Lung (tissue), 12 donors: Measurements from ENCODE around the gene PVALEF. TPM values are rescaled to one million over a fixed set of nuclear protein-coding genes. Genes with fewer than 3 reads are reported as not detected.

Experiments used
- ATAC-seq: fragments of 200-7000 bp; cut with Tn5 transposase; one replicate; pipeline ENCODE4 v1.9.1; 2020; ENCODE audit warnings: moderate number of reproducible peaks; ENCODE audit not compliant: insufficient read depth, low FRiP score
- DNase-seq, 3 donors: peaks; one replicate each; pipeline ENCODE4 v3.0.0-alpha.2; 2013 to 2017
- H3K27ac ChIP-seq, 2 donors: one replicate each; pipeline ENCODE4 v1.5.1; 2013; ENCODE audit warnings: mild to moderate bottlenecking in 2 of 2, moderate library complexity in 2 of 2, control low read depth in 1 of 2, inconsistent platforms in 1 of 2, low read depth in 1 of 2, low read length in 1 of 2
- H3K27me3 ChIP-seq, 3 donors: one replicate each; pipeline ENCODE4 v1.5.1; 2013; ENCODE audit warnings: low read length in 2 of 3; ENCODE audit not compliant: control insufficient read depth in 3 of 3, insufficient read depth in 3 of 3
- H3K36me3 ChIP-seq, 4 donors: one replicate each; pipeline ENCODE4 v1.5.1; 2013; ENCODE audit warnings: low read length in 4 of 4, mild to moderate bottlenecking in 1 of 4, moderate library complexity in 1 of 4; ENCODE audit not compliant: control insufficient read depth in 4 of 4, insufficient read depth in 4 of 4
- H3K4me1 ChIP-seq, 5 donors: one replicate each; pipeline ENCODE4 v1.5.1; 2013; ENCODE audit warnings: low read length in 5 of 5, mild to moderate bottlenecking in 2 of 5, moderate library complexity in 1 of 5; ENCODE audit not compliant: control insufficient read depth in 5 of 5, insufficient read depth in 5 of 5
- H3K4me3 ChIP-seq: one replicate; pipeline ENCODE4 v1.5.1; 2013; ENCODE audit warnings: mild to moderate bottlenecking, control low read depth, moderate library complexity
- H3K9ac ChIP-seq, 2 donors: one replicate each; pipeline ENCODE4 v1.5.1; 2013; ENCODE audit warnings: low read length in 2 of 2, control low read depth in 1 of 2; ENCODE audit not compliant: insufficient read depth in 1 of 2
- H3K9me3 ChIP-seq, 4 donors: one replicate each; pipeline ENCODE4 v1.5.1; 2013; ENCODE audit warnings: low read length in 3 of 4, mild to moderate bottlenecking in 1 of 4, moderate library complexity in 1 of 4; ENCODE audit not compliant: control insufficient read depth in 4 of 4, insufficient read depth in 3 of 4
- CTCF ChIP-seq: IDR thresholded peaks from 2 replicates; pipeline ENCODE4 v1.5.1; 2012; ENCODE audit warnings: mild to moderate bottlenecking; ENCODE audit errors: control extremely low read depth, extremely low read depth
- WGBS, 2 donors: extraction: QIAGEN DNeasy Blood & Tissue Kit; methylation state at CpG; one replicate each; pipeline ENCODE4 v1.1.7; 2013; 5-methylcytosine and 5-hydroxymethylcytosine counted together
- polyA plus RNA-seq, 2 donors: library from polyadenylated mRNA; stranded (reverse); fragments of 200-250 nt; gene quantifications; one replicate each; pipeline ENCODE4 v1.2.1, GENCODE V29; 2013
- total RNA-seq, 2 donors: library from RNA; depleted of rRNA in 1 of 2; stranded (reverse); fragments of >200 nt in 1 of 2; gene quantifications; one replicate each; pipeline ENCODE4 v1.2.1, GENCODE V29; 2014 to 2021
- donor health status: control.
- donor health status: control.
- donor health status: Bipolar disorder and iron deficiency.
- donor health status: healthy.
- donor health status: DM: yes; HTN: yes; CAD: no.

The PVALEF gene
- total and polyA plus RNA-seq, 4 donors = not detected

DNA sequence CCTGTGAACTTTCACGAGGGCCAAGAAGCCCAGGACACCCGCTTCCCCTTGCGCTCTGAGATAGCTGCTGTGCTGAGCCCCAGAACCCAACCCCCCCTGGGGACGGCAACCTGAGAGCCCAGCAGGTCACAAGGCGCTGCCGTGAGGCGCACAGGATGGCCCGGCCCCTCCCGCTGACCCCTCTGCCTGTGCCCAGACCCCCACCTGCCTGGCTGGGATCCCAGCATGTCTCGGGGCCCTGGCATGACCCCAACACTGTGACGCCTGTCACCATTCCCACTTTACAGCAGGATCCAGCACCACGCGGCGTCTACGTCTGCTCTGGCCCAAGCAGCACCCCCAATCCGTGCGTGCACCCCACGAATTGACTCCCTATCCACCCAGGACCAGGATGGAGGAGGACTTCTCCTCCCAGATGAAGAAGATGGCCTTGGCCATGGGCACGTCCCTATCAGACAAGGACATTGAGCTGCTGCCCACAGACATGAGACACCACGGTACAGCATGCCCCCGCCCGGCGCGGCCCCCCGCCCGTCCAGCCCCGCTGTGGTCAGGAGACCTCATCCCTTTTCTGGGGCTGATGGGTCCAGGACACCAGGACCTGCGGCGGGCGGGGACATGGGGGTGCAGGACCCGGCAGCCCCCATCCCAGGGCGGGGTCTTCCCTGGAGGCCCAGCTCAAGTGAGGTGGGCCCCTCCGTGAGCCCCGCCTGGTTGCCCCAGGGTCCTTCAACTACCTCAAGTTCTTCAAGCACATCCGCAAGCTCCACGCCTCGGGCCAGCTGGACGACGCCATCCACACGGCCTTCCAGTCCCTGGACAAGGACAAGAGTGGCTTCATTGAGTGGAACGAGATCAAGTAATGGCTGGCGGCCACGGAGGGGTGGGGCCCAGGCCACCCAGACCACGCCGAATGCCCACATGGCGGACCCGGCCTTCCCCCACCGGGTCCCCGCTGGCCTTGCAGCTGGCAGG, 15.8 kb downstream of the PVALEF start:
- Histone ChIP-seq H3K4me1 (no peaks in the 10 kb centered on the region), H3K9ac (no peak overlapping the region), H3K27me3 (peaks cover 0 to 4% (median 0%) of the 10 kb centered on the region in 3 donors), H3K4me3 (no peak overlapping the region), H3K27ac (no peak overlapping the region), H3K9me3 (no peaks in the 10 kb centered on the region), H3K36me3 (no peaks in the 10 kb centered on the region)
- DNase-seq (no peak), ATAC-seq (no peak)
- TF ChIP-seq CTCF = no peak
- 89 to 93% methylated on average over 48 to 49 of the region's 49 CpGs for WGBS, 2 donors

DNA sequence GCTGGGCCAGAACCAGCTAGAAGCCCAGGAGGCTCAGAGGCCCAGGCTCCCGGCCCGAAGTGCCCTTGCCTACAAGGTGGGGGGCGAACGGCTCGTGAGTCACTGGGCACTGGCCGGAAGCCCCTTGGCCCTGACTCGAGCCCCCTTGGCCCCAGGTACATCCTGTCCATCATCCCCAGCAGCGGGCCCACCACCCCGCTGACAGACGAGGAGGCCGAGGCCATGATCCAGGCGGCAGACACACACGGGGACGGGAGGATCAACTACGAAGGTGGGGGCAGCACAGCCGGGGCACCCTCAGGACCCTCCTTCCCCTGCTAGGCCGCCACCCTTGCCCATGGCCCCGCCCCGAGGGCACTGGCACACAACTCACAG, 16.5 kb downstream of the PVALEF start:
- H3K4me3 ChIP-seq = no peak overlapping the region
- 94 to 96% methylated on average over 17 to 19 of the region's 19 CpGs for WGBS, 2 donors
- H3K36me3 ChIP-seq = no peaks in the 10 kb centered on the region
- no peak for ATAC-seq
- no peaks in the 10 kb centered on the region for H3K4me1 ChIP-seq
- H3K9ac ChIP-seq = no peak overlapping the region
- no peaks in the 10 kb centered on the region for H3K9me3 ChIP-seq
- peaks cover 0 to 4% (median 0%) of the 10 kb centered on the region in 3 donors for H3K27me3 ChIP-seq
- no peak for TF ChIP-seq CTCF
- DNase-seq = no peak
- H3K27ac ChIP-seq = no peak overlapping the region

GRCh38 chr17:81182596-81182995, 17.3 kb downstream of the PVALEF start:
- Histone ChIP-seq H3K9ac (no peak overlapping the region), H3K27me3 (peaks cover 0 to 4% (median 0%) of the 10 kb centered on the region in 3 donors), H3K27ac (no peak overlapping the region), H3K9me3 (no peaks in the 10 kb centered on the region), H3K36me3 (no peaks in the 10 kb centered on the region), H3K4me1 (no peaks in the 10 kb centered on the region), H3K4me3 (no peak overlapping the region)
- 86 to 96% methylated on average over 5 of the region's 5 CpGs for WGBS, 2 donors
- no peak for DNase-seq
- ATAC-seq = no peak
- TF ChIP-seq CTCF = no peak
